Lung (tissue), 12 donors: ENCODE results near the gene NEAT1. TPM values are rescaled to one million over a fixed set of nuclear protein-coding genes. Genes with fewer than 3 reads are reported as not detected.

Source experiments
- ATAC-seq: fragments of 200-7000 bp; cut with Tn5 transposase; one replicate; pipeline ENCODE4 v1.9.1; 2020; ENCODE audit warnings: moderate number of reproducible peaks; ENCODE audit not compliant: insufficient read depth, low FRiP score
- DNase-seq, 3 donors: peaks; one replicate each; pipeline ENCODE4 v3.0.0-alpha.2; 2013 to 2017
- H3K27ac ChIP-seq, 2 donors: one replicate each; pipeline ENCODE4 v1.5.1; 2013; ENCODE audit warnings: mild to moderate bottlenecking in 2 of 2, moderate library complexity in 2 of 2, control low read depth in 1 of 2, inconsistent platforms in 1 of 2, low read depth in 1 of 2, low read length in 1 of 2
- H3K27me3 ChIP-seq, 3 donors: one replicate each; pipeline ENCODE4 v1.5.1; 2013; ENCODE audit warnings: low read length in 2 of 3; ENCODE audit not compliant: control insufficient read depth in 3 of 3, insufficient read depth in 3 of 3
- H3K36me3 ChIP-seq, 4 donors: one replicate each; pipeline ENCODE4 v1.5.1; 2013; ENCODE audit warnings: low read length in 4 of 4, mild to moderate bottlenecking in 1 of 4, moderate library complexity in 1 of 4; ENCODE audit not compliant: control insufficient read depth in 4 of 4, insufficient read depth in 4 of 4
- H3K4me1 ChIP-seq, 5 donors: one replicate each; pipeline ENCODE4 v1.5.1; 2013; ENCODE audit warnings: low read length in 5 of 5, mild to moderate bottlenecking in 2 of 5, moderate library complexity in 1 of 5; ENCODE audit not compliant: control insufficient read depth in 5 of 5, insufficient read depth in 5 of 5
- H3K4me3 ChIP-seq: one replicate; pipeline ENCODE4 v1.5.1; 2013; ENCODE audit warnings: mild to moderate bottlenecking, control low read depth, moderate library complexity
- H3K9ac ChIP-seq, 2 donors: one replicate each; pipeline ENCODE4 v1.5.1; 2013; ENCODE audit warnings: low read length in 2 of 2, control low read depth in 1 of 2; ENCODE audit not compliant: insufficient read depth in 1 of 2
- H3K9me3 ChIP-seq, 4 donors: one replicate each; pipeline ENCODE4 v1.5.1; 2013; ENCODE audit warnings: low read length in 3 of 4, mild to moderate bottlenecking in 1 of 4, moderate library complexity in 1 of 4; ENCODE audit not compliant: control insufficient read depth in 4 of 4, insufficient read depth in 3 of 4
- WGBS, 2 donors: extraction: QIAGEN DNeasy Blood & Tissue Kit; methylation state at CpG; one replicate each; pipeline ENCODE4 v1.1.7; 2013; 5-methylcytosine and 5-hydroxymethylcytosine counted together
- polyA plus RNA-seq, 2 donors: library from polyadenylated mRNA; stranded (reverse); fragments of 200-250 nt; gene quantifications; one replicate each; pipeline ENCODE4 v1.2.1, GENCODE V29; 2013
- total RNA-seq, 2 donors: library from RNA; depleted of rRNA in 1 of 2; stranded (reverse); fragments of >200 nt in 1 of 2; gene quantifications; one replicate each; pipeline ENCODE4 v1.2.1, GENCODE V29; 2014 to 2021
- TF ChIP-seq, protein P1 (sequence below): IDR thresholded peaks from 2 replicates; pipeline ENCODE4 v1.5.1; 2012; ENCODE audit warnings: mild to moderate bottlenecking; ENCODE audit errors: control extremely low read depth, extremely low read depth
- donor health status: control.
- donor health status: control.
- donor health status: Bipolar disorder and iron deficiency.
- donor health status: healthy.
- donor health status: DM: yes; HTN: yes; CAD: no.

NEAT1 gene
- total and polyA plus RNA-seq, 4 donors, result 481 to 1,176 (median 715) TPM

DNA sequence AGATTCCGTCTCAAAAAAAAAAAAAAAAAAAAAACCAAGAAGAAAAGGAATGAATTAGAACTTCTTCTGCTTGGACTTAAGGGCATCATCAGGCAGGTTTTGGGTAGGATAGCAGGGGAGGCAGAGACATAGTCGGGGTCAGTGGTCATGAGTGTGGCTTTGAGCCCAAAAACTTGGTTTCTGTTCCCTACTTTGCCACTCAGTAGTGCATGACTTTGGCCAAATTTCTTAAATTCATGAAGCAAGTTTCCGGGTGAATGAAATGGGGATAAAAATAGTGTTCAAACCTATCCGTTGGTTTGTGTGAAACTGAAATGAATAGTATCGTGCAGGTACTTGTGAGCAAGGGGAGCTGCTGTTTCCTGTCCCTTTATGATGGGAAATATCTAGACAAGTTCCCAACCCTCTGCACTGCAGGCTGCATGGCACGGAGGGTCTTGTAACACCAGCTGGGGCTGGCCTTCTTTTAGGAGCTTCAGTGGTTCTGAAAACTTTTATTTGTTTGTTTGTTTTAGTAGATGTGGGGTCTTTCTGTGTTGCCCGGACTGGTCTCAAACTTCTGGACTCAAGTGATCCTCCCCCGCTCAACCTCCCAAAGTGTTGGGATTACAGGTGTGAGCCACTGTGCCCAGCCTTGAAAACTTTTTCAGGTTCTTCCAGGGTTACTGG, 18.4 kb downstream of the NEAT1 start:
- H3K27ac ChIP-seq, result peak overlapping the region; percentile 37 to 82
- H3K27me3 ChIP-seq, result no peaks in the 10 kb centered on the region
- H3K36me3 ChIP-seq, result peaks cover 6 to 52% (median 10%) of the 10 kb centered on the region in 4 donors
- WGBS, 2 donors, result 63 to 64% methylated on average over 8 of the region's 8 CpGs
- TF ChIP-seq, protein P1, sequence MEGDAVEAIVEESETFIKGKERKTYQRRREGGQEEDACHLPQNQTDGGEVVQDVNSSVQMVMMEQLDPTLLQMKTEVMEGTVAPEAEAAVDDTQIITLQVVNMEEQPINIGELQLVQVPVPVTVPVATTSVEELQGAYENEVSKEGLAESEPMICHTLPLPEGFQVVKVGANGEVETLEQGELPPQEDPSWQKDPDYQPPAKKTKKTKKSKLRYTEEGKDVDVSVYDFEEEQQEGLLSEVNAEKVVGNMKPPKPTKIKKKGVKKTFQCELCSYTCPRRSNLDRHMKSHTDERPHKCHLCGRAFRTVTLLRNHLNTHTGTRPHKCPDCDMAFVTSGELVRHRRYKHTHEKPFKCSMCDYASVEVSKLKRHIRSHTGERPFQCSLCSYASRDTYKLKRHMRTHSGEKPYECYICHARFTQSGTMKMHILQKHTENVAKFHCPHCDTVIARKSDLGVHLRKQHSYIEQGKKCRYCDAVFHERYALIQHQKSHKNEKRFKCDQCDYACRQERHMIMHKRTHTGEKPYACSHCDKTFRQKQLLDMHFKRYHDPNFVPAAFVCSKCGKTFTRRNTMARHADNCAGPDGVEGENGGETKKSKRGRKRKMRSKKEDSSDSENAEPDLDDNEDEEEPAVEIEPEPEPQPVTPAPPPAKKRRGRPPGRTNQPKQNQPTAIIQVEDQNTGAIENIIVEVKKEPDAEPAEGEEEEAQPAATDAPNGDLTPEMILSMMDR, result no peak
- H3K9me3 ChIP-seq, result peaks cover 0 to 3% (median 0%) of the 10 kb centered on the region in 4 donors
- ATAC-seq, result no peak
- H3K9ac ChIP-seq, result no peak overlapping the region
- peaks cover 0 to 10% (median 3%) of the 10 kb centered on the region in 5 donors for H3K4me1 ChIP-seq
- DNase-seq, result no peak
- H3K4me3 ChIP-seq, result no peak overlapping the region

DNA sequence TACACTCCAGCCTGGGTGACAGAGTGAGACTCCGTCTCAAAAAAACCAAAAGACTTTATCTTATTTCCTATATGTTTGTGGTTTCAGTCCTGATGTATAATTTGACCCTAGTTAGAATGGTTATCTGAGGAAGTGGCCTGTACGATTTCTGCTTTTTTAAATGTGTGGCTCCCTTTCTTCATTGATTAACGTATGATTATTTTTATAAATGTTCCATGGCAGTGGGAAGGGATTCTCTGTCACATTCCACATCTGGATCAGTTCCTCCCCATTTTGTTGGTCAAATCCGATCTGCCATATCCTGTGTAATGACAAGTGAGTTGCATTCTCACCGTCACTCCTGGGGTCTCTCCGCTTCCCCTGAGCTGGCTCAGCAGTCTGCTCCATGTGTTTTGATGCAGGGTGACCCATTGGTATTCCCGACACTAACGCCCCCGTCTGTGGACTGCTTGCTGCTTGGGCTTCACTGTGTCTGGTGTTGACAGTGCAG, 20.3 kb downstream of the NEAT1 start:
- WGBS, 2 donors, result 38 to 60% methylated on average over 9 of the region's 9 CpGs
- H3K9ac ChIP-seq, result no peak overlapping the region
- no peak for ATAC-seq
- TF ChIP-seq, protein P1, result no peak
- H3K27ac ChIP-seq, result peak overlapping the region in 1 of 2 donors; percentile 60
- no peak for DNase-seq
- H3K36me3 ChIP-seq, result peaks cover 0 to 43% (median 8%) of the 10 kb centered on the region in 4 donors
- peaks cover 0 to 10% (median 3%) of the 10 kb centered on the region in 5 donors for H3K4me1 ChIP-seq
- H3K27me3 ChIP-seq, result no peaks in the 10 kb centered on the region
- H3K9me3 ChIP-seq, result peaks cover 0 to 3% (median 0%) of the 10 kb centered on the region in 4 donors
- H3K4me3 ChIP-seq, result no peak overlapping the region

DNA sequence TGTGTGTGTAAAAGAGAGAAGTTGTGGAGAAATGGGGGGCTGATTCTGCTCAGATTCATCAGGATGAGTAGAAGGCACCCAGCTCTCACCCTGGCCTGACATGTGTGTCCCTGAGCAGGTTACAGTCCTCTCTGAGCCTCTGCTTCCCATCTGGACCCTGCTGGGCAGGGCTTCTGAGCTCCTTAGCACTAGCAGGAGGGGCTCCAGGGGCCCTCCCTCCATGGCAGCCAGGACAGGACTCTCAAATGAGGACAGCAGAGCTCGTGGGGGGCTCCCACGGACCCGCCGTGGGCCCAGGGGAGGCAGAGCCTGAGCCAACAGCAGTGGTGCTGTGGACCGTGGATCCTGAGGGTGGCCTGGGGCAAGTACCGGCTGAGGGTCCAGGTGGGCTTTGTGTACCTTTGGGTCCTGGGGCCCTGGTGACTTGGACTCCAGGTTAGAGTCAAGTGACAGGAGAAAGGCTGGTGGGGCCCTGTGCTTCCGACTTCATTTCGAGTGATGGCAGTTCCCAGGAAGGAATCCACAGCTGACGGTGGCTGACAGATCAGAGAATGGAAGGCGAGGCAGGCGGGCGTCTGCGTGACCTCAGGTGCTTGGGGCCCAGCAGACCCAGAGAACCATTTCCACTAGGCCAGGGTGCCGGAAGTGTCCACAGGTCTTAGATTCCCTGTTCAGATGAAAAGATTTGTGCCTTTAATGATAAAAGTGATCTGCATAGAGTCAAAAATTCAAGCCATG, 21.9 kb downstream of the NEAT1 start:
- Histone ChIP-seq H3K9me3 (peaks cover 0 to 3% (median 0%) of the 10 kb centered on the region in 4 donors), H3K27ac (peak overlapping the region; percentile 4 to 46), H3K4me1 (peaks cover 0 to 10% (median 2%) of the 10 kb centered on the region in 5 donors), H3K4me3 (no peak overlapping the region), H3K36me3 (peaks cover 0 to 39% (median 5%) of the 10 kb centered on the region in 4 donors), H3K9ac (no peak overlapping the region), H3K27me3 (no peaks in the 10 kb centered on the region)
- TF ChIP-seq, protein P1, result no peak
- ATAC-seq (no peak), DNase-seq (no peak)
- WGBS, 2 donors, result 83 to 89% methylated on average over 14 of the region's 14 CpGs
